Panc1 (cell line): ENCODE results near the gene RAD1.

Experiments used
- POLR2AphosphoS5 ChIP-seq: IDR thresholded peaks from 2 replicates; pipeline ENCODE4 v1.6.1; 2012; ENCODE audit warnings: mild to moderate bottlenecking, low read depth, low read length, moderate library complexity
- SIN3A ChIP-seq: IDR thresholded peaks from 2 replicates; pipeline ENCODE4 v1.6.1; 2012; ENCODE audit warnings: low read depth, mild to moderate bottlenecking, low read length, moderate library complexity, borderline replicate concordance; ENCODE audit not compliant: insufficient read depth
- TF ChIP-seq, protein P1 (sequence below): fragments of 450-650 bp; IDR thresholded peaks from 2 replicates; pipeline ENCODE4 v1.5.1; 2017; ENCODE audit warnings: mild to moderate bottlenecking
- TF ChIP-seq, protein P2 (sequence below), 2 experiments: IDR thresholded peaks; 2 replicates each; pipeline ENCODE4 v1.6.1; 2011 to 2012; ENCODE audit warnings: low read depth in 2 of 2, control low read depth in 1 of 2, low read length in 1 of 2, mild to moderate bottlenecking in 1 of 2, moderate library complexity in 1 of 2; ENCODE audit not compliant: insufficient read depth in 1 of 2

DNA sequence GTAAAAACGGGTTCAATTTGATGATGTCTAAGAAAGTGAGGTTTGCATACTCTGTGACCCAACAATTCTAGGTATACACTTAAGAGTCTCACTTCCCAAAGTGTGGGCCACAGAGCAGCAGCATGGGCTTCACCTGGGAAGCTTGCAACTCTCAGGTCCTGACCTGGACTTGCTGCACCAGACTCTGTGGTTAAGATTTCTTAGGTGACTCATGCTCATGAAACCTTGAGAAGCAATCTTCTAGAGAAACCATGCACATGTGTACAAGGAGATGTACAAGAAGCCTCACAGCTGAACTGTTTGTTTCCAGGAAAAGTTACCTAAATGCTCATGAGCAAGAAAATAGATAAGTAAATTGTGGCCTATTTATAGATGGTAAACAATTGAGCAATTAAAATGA lies 44.0 kb upstream of the RAD1 start:
- TF ChIP-seq, protein P1, sequence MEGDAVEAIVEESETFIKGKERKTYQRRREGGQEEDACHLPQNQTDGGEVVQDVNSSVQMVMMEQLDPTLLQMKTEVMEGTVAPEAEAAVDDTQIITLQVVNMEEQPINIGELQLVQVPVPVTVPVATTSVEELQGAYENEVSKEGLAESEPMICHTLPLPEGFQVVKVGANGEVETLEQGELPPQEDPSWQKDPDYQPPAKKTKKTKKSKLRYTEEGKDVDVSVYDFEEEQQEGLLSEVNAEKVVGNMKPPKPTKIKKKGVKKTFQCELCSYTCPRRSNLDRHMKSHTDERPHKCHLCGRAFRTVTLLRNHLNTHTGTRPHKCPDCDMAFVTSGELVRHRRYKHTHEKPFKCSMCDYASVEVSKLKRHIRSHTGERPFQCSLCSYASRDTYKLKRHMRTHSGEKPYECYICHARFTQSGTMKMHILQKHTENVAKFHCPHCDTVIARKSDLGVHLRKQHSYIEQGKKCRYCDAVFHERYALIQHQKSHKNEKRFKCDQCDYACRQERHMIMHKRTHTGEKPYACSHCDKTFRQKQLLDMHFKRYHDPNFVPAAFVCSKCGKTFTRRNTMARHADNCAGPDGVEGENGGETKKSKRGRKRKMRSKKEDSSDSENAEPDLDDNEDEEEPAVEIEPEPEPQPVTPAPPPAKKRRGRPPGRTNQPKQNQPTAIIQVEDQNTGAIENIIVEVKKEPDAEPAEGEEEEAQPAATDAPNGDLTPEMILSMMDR, result no peak
- no peak for TF ChIP-seq SIN3A
- TF ChIP-seq, protein P2, sequence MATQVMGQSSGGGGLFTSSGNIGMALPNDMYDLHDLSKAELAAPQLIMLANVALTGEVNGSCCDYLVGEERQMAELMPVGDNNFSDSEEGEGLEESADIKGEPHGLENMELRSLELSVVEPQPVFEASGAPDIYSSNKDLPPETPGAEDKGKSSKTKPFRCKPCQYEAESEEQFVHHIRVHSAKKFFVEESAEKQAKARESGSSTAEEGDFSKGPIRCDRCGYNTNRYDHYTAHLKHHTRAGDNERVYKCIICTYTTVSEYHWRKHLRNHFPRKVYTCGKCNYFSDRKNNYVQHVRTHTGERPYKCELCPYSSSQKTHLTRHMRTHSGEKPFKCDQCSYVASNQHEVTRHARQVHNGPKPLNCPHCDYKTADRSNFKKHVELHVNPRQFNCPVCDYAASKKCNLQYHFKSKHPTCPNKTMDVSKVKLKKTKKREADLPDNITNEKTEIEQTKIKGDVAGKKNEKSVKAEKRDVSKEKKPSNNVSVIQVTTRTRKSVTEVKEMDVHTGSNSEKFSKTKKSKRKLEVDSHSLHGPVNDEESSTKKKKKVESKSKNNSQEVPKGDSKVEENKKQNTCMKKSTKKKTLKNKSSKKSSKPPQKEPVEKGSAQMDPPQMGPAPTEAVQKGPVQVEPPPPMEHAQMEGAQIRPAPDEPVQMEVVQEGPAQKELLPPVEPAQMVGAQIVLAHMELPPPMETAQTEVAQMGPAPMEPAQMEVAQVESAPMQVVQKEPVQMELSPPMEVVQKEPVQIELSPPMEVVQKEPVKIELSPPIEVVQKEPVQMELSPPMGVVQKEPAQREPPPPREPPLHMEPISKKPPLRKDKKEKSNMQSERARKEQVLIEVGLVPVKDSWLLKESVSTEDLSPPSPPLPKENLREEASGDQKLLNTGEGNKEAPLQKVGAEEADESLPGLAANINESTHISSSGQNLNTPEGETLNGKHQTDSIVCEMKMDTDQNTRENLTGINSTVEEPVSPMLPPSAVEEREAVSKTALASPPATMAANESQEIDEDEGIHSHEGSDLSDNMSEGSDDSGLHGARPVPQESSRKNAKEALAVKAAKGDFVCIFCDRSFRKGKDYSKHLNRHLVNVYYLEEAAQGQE (IDR thresholded peaks at IDR 0.05; ENCODE audit: insufficient read depth in 1 of 2, low read depth in 2 of 2, low read length in 1 of 2), result no peak
- TF ChIP-seq POLR2AphosphoS5, result no peak
